RKO (cell line): Measurements from ENCODE around the gene PERP.
"Not testable (repeated sequence)": the region's sequence is repeated elsewhere in the genome, so short reads cannot be mapped to it uniquely, and the experiment has no call there.

Source experiments
- DNase-seq: peaks from one replicate; pipeline ENCODE4 v3.0.0-alpha.2; 2016; ENCODE audit warnings: low spot score

Gene PERP

DNA sequence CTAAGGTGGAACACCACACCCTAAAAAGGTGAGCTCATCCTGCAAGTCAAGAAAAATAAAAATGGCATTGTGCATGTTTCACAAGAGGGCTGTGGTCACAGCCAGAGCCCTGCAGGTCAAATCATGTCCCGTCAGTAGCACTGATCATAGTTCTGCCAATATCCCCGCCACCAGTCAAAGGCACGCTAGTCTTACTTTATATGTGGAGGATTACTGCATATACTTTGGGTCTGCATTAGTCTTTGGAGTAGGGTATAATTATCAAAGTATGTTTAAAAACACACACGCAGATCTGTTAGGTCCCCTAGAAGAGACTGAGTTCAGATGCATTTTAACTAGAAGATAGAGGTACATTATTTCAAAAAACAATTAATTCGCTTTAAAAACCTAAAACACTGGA is 1.8 kb downstream of the PERP start:
- DNase-seq: no peak

DNA sequence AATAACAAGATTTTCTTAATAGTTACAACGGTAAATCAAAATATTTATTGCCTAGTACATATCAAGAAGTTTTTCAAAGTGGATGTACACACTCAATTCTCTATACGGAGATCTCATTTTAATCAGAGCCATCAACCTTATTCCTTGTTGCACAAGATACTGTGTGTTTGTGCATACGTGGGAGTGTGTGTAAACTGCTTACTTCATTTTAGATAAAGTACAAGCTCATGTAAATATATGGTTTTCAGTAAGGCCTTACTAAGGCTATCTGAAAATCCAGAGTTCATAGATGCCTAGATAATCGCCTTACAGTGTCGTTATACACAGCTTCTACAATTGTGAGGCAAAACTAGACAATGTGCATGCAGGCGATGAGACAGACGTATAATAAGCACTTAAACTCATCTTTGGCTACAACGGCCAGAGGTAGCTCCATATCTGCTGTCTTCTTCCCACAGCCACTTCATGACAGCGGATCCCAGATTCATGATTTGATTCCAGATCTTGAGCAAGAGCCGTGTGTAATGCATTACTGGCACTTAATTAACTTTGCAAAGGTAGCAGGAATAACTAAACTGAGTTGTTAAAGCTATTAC is 2.5 kb downstream of the PERP start:
- DNase-seq: no peak

- DNase-seq: no peak
Observed at GRCh38 chr6:138103871-138104270, 3.3 kb downstream of the PERP start.

- no peak for DNase-seq
Observed at GRCh38 chr6:138101946-138102731, 5.1 kb downstream of the PERP start.

GRCh38 chr6:138099832-138100231 is 7.4 kb downstream of the PERP start:
- no peak for DNase-seq

GRCh38 chr6:138098306-138098705 is 8.9 kb downstream of the PERP start:
- no peak for DNase-seq

DNA sequence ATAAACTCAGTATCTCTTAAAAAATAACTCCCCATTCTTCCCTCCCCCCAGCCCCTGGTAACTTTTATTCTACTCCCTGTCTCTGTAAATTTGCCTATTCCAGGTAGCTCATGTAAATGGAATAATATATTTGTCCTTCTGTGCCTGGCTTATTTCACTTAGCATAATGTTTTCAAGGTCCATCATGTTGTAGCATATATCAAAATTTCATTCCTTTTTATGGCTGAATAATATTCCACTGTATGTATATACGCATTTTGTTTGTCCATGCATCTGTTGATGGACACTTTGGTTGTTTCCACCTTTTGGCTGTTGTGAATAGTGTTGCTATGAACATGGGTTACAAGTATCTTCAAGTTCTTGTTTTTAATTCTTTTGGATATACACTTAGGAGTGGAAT is 13.0 kb downstream of the PERP start:
- no peak for DNase-seq

DNA sequence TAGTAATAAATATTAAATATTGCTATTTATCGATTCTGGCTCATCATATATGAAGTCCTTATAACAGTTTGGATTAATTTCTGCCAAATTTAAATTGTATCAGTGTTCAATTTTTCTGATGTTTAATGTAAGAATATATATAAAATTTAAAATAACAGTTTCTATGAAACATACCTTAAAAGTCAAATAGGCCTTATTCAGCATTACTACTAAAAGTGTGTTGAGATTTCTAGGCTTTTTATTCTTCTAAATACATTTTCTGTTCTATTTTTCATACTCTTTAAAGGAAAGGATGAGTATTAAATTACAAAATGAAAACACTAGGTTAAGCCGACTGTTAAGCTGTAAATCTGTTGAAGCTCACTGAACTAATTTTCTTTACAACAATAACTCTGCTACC is 13.6 kb downstream of the PERP start:
- DNase-seq: no peak

DNA sequence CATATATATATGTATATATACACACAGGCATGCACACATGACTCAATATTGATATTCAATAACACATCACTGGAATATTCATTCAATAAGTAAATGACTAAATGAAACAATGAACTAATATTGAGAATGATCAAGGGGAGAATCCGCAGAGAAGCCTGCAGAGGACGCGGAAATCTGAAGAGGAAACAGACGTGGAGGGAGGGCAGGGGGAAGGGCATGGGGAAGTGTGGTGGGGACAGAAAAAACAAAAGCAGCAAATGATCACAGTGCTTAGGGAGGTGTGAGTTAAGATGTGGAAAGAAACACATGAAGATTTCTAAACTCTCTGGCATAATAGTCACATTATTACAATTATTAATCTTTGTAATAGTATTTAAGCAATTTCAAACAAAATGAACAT is 14.5 kb downstream of the PERP start:
- DNase-seq: no peak

DNA sequence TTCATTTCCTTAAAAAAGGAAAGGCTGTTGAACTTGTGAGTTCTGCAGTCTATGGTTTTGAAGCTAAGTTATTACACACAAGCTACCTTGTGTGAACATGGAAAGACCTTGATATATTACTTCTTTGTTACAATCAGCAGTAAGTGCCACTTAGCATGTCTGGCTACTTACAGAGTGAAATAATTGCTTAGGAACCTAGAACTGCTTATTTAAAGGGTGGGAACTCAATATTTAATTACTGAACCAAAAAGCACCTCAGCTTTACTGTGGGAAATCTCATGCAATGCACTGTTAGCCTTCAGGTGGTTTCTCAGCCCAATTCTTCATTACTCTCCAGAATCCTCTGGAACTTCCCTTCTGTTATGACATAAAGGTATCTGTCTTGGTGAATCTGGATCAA is 17.9 kb downstream of the PERP start:
- DNase-seq: no peak

- peak; percentile 59 for DNase-seq
Observed at GRCh38 chr6:138088326-138088762, 18.9 kb downstream of the PERP start.

GRCh38 chr6:138087593-138088325 is 19.5 kb downstream of the PERP start:
- DNase-seq: no peak

DNA sequence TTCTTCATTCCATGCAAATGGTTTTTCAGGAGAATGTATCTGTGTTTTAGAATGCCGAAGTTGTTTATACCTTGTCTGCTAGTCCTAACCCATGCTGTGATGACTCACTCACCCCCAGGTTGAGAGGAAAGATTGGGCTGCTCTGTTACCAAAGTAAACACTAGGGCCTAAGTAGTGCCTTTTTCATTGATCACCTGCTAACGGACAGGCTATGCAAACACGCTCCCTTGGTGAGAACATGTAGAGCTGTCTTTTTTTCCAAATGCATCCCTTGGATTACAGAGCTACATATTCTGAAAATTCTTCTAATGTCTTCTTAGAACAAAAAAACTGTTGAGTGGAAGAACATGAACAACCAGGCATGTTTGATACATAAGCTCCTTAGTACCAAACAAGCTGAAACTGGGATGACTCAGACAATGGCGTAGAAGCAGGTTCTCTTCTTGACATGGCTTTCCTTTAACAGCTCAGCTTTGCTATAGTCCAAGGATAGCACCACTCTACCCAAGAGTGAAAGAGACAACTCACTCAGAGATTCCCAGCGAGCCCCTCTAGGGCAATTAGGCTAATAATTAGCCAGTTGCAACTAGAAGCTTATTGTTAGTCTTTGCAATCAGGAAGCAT is 20.5 kb downstream of the PERP start:
- no peak for DNase-seq

- DNase-seq: no peak
Observed at GRCh38 chr6:138085839-138086222, 21.4 kb downstream of the PERP start.

- DNase-seq: no peak
Observed at GRCh38 chr6:138084904-138085838, 22.0 kb downstream of the PERP start.

GRCh38 chr6:138082232-138082631 is 25.0 kb downstream of the PERP start:
- no peak for DNase-seq

DNA sequence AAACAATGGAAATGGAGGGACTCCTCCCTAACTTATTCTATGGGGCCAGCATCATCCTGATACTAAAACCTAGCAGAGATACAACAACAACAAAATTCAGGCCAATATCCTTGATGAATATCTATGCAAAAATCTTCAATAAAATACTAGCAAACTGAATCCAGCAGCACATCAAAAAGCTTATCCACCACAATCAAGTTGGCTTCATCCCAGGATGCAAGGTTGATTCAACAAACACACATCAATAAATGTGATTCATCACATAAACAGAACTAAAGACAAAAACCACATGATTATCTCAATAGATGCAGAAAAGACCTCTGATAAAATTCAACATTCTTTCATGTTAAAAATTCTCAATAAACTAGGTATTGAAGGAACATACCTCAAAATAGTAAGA is 27.7 kb downstream of the PERP start:
- not testable (repeated sequence) for DNase-seq

GRCh38 chr6:138078491-138078890 is 28.7 kb downstream of the PERP start:
- no peak for DNase-seq

DNA sequence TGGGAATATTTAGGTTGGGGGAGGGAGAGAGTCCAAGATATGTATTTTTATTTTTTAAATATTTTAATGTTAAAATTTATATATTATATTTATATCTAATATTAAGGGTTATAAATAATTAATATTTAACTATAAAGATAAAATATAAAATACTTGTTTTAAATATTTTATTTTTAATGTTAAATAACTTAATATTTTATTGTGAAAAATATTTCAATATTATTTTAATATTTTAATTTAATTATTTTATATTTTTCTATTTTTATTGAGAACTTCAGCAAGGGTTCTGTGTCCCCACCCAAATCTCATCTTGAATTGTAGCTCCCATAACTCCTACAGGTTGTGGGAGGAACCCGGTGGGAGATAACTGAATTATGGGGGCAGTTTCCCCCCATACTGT is 34.0 kb downstream of the PERP start:
- no peak for DNase-seq

- no peak for DNase-seq
Observed at GRCh38 chr6:138063726-138064125, 43.5 kb downstream of the PERP start.

DNA sequence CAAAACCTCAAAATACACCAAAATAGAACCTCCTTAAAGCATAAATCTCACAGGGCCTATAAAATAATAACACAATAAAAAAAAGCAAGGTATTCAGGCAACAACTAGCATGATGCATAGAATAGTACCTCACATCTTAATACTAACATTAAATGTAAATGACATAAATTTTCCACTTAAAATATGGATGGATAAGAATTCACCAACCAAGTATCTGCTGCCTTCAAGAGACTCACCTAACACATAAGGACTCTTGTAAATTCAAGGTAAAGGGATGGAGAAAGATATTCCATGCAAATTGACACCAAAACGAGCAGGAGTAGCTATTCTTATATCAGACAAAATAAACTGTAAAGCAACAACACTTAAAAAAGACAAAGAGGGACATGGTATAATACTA is 52.2 kb downstream of the PERP start:
- no peak for DNase-seq

- no peak for DNase-seq
Observed at GRCh38 chr6:138052783-138053182, 54.4 kb downstream of the PERP start.
